ENCODE results near the gene NPR2. TPM values are rescaled to one million over a fixed set of nuclear protein-coding genes. Genes with fewer than 3 reads are reported as not detected.

NPR2 gene
- polyA plus RNA-seq, 1 of the 3 experiments (the other 2 are of a cell fraction), result 13.5 TPM

DNA sequence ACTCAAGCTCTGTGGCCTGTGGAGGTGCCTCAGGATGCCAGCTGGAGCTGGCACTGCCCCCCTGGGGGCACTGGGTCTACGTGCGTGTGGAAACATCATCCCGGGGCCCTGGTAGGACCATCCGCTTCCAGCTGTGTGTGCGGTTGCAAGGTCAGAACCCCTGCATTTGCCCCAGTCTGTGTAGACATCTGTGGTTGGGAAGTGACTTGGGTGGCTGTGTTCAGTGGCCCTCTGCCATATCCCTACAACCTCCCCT, 50.2 kb downstream of the NPR2 start:
- peaks cover 0 to 10% of the 10 kb centered on the region in 2 experiments; a peak in 3 of 4 replicates for H3K4me1 ChIP-seq (ENCODE audit: control insufficient read depth in 1 of 2, insufficient read depth in 2 of 2, low read depth in 1 of 2, low read length in 1 of 2)
- no CpG with 5 or more reads among the region's 5 CpGs for WGBS (ENCODE audit: low lambda C conversion rate)
- CTCF ChIA-PET, result interaction anchor here (0.9 to 1.8 kb wide), 4 partner anchors 10 to 51 kb away, joined by 3 to 8 read pairs (median 4); no protein-coding TSS in a partner anchor

More for the DNA sequence above, 50.2 kb downstream of the NPR2 start:
- Histone ChIP-seq H4K20me1 (ENCODE audit: insufficient read depth) (no peaks in the 10 kb centered on the region), H3K9me2 (no peaks in the 10 kb centered on the region), H3K4me3 (ENCODE audit: low read depth in 2 of 2, low read length in 1 of 2) (no peak overlapping the region), H3F3A (replicated peaks; ENCODE audit: insufficient read depth) (no peaks in the 10 kb centered on the region), H3K27me3 (ENCODE audit: insufficient read depth) (no peaks in the 10 kb centered on the region), H3K4me2 (no peak overlapping the region), H3K9ac (no peak overlapping the region), H3K79me2 (ENCODE audit: insufficient read depth) (no peaks in the 10 kb centered on the region), H3K36me3 (replicated peaks in 1 of 2; ENCODE audit: control insufficient read depth in 1 of 2, insufficient read depth in 2 of 2, low read length in 1 of 2) (no peaks in the 10 kb centered on the region), H3K27ac (ENCODE audit: low read depth in 2 of 2, low read length in 1 of 2) (no peak overlapping the region), H3K9me3 (no peaks in the 10 kb centered on the region), H2AFZ (ENCODE audit: low read depth) (no peak overlapping the region)
- DNase-seq, result no peak
- TF ChIP-seq GATA2 (CRISPR knock-in tag; IDR thresholded peaks at IDR 0.05) (no peak), MEF2A (IDR thresholded peaks at IDR 0.05; ENCODE audit: borderline replicate concordance, low read depth) (no peak), PBX3 (IDR thresholded peaks at IDR 0.05) (no peak), RXRA (IDR thresholded peaks at IDR 0.05; ENCODE audit: borderline replicate concordance, low read depth) (no peak), JUND (IDR thresholded peaks at IDR 0.05) (no peak), YY1 (IDR thresholded peaks at IDR 0.05; ENCODE audit: low read depth) (no peak), TAF1 (IDR thresholded peaks at IDR 0.05; ENCODE audit: borderline replicate concordance, low read depth, low read length) (no peak), MXI1 (IDR thresholded peaks at IDR 0.05; ENCODE audit: low read depth, low read length) (no peak)
- TF ChIP-seq, protein P1, sequence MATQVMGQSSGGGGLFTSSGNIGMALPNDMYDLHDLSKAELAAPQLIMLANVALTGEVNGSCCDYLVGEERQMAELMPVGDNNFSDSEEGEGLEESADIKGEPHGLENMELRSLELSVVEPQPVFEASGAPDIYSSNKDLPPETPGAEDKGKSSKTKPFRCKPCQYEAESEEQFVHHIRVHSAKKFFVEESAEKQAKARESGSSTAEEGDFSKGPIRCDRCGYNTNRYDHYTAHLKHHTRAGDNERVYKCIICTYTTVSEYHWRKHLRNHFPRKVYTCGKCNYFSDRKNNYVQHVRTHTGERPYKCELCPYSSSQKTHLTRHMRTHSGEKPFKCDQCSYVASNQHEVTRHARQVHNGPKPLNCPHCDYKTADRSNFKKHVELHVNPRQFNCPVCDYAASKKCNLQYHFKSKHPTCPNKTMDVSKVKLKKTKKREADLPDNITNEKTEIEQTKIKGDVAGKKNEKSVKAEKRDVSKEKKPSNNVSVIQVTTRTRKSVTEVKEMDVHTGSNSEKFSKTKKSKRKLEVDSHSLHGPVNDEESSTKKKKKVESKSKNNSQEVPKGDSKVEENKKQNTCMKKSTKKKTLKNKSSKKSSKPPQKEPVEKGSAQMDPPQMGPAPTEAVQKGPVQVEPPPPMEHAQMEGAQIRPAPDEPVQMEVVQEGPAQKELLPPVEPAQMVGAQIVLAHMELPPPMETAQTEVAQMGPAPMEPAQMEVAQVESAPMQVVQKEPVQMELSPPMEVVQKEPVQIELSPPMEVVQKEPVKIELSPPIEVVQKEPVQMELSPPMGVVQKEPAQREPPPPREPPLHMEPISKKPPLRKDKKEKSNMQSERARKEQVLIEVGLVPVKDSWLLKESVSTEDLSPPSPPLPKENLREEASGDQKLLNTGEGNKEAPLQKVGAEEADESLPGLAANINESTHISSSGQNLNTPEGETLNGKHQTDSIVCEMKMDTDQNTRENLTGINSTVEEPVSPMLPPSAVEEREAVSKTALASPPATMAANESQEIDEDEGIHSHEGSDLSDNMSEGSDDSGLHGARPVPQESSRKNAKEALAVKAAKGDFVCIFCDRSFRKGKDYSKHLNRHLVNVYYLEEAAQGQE (IDR thresholded peaks at IDR 0.05; ENCODE audit: low read depth, low read length), result no peak
- TF ChIP-seq, protein P2, sequence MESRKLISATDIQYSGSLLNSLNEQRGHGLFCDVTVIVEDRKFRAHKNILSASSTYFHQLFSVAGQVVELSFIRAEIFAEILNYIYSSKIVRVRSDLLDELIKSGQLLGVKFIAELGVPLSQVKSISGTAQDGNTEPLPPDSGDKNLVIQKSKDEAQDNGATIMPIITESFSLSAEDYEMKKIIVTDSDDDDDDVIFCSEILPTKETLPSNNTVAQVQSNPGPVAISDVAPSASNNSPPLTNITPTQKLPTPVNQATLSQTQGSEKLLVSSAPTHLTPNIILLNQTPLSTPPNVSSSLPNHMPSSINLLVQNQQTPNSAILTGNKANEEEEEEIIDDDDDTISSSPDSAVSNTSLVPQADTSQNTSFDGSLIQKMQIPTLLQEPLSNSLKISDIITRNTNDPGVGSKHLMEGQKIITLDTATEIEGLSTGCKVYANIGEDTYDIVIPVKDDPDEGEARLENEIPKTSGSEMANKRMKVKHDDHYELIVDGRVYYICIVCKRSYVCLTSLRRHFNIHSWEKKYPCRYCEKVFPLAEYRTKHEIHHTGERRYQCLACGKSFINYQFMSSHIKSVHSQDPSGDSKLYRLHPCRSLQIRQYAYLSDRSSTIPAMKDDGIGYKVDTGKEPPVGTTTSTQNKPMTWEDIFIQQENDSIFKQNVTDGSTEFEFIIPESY (IDR thresholded peaks at IDR 0.05; ENCODE audit: borderline replicate concordance, low read depth), result no peak
- TF ChIP-seq, protein P3, sequence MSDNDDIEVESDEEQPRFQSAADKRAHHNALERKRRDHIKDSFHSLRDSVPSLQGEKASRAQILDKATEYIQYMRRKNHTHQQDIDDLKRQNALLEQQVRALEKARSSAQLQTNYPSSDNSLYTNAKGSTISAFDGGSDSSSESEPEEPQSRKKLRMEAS (IDR thresholded peaks at IDR 0.05; ENCODE audit: low read depth), result no peak
- POLR2A ChIA-PET, result no interaction called here

Data from SK-N-SH (cell line).